ENCODE data around the gene NAA10.

The NAA10 gene

GRCh38 chrX:153963546-153963945 is 28.7 kb upstream of the NAA10 start:
- Mint-ChIP-seq H3K4me3 (no peak overlapping the region), H3K9me3 (no peaks in the 10 kb centered on the region), H3K27me3 (ENCODE audit: low read depth, poor library complexity) (peaks cover 3% of the 10 kb centered on the region), H3K36me3 (ENCODE audit: low read depth) (peaks cover 36% of the 10 kb centered on the region), H3K27ac (no peak overlapping the region), H3K4me1 (peaks cover 33% of the 10 kb centered on the region)
- no peak for TF ChIP-seq CTCF (IDR thresholded peaks at IDR 0.05)
- no peak for DNase-seq

- no peaks in the 10 kb centered on the region for H3K9me3 Mint-ChIP-seq
- H3K27ac Mint-ChIP-seq: no peak overlapping the region
- TF ChIP-seq CTCF (IDR thresholded peaks at IDR 0.05): no peak
- H3K4me3 Mint-ChIP-seq: no peak overlapping the region
- DNase-seq: no peak
- H3K36me3 Mint-ChIP-seq (ENCODE audit: low read depth): peaks cover 31% of the 10 kb centered on the region
- no peaks in the 10 kb centered on the region for H3K27me3 Mint-ChIP-seq (ENCODE audit: low read depth, poor library complexity)
- peaks cover 11% of the 10 kb centered on the region for H3K4me1 Mint-ChIP-seq
Observed at GRCh38 chrX:153961292-153961691, 26.5 kb upstream of the NAA10 start.

GRCh38 chrX:153960786-153961185 is 25.9 kb upstream of the NAA10 start:
- Mint-ChIP-seq H3K27ac (no peak overlapping the region), H3K27me3 (ENCODE audit: low read depth, poor library complexity) (no peaks in the 10 kb centered on the region), H3K4me1 (peaks cover 6% of the 10 kb centered on the region), H3K4me3 (no peak overlapping the region), H3K9me3 (no peaks in the 10 kb centered on the region), H3K36me3 (ENCODE audit: low read depth) (peaks cover 33% of the 10 kb centered on the region)
- no peak for TF ChIP-seq CTCF (IDR thresholded peaks at IDR 0.05)
- no peak for DNase-seq

GRCh38 chrX:153960077-153960476 is 25.2 kb upstream of the NAA10 start:
- DNase-seq: no peak
- H3K4me3 Mint-ChIP-seq: no peak overlapping the region
- TF ChIP-seq CTCF (IDR thresholded peaks at IDR 0.05): no peak
- no peaks in the 10 kb centered on the region for H3K9me3 Mint-ChIP-seq
- no peaks in the 10 kb centered on the region for H3K4me1 Mint-ChIP-seq
- H3K27ac Mint-ChIP-seq: no peak overlapping the region
- no peaks in the 10 kb centered on the region for H3K27me3 Mint-ChIP-seq (ENCODE audit: low read depth, poor library complexity)
- peaks cover 38% of the 10 kb centered on the region for H3K36me3 Mint-ChIP-seq (ENCODE audit: low read depth)

- H3K36me3 Mint-ChIP-seq (ENCODE audit: low read depth): peaks cover 33% of the 10 kb centered on the region
- TF ChIP-seq CTCF (IDR thresholded peaks at IDR 0.05): no peak
- H3K9me3 Mint-ChIP-seq: no peaks in the 10 kb centered on the region
- DNase-seq: no peak
- no peak overlapping the region for H3K27ac Mint-ChIP-seq
- H3K4me3 Mint-ChIP-seq: no peak overlapping the region
- H3K4me1 Mint-ChIP-seq: no peaks in the 10 kb centered on the region
- H3K27me3 Mint-ChIP-seq (ENCODE audit: low read depth, poor library complexity): no peaks in the 10 kb centered on the region
Observed at GRCh38 chrX:153959649-153960048, 24.8 kb upstream of the NAA10 start.

GRCh38 chrX:153958605-153959004 is 23.8 kb upstream of the NAA10 start:
- Mint-ChIP-seq H3K36me3 (ENCODE audit: low read depth) (peaks cover 39% of the 10 kb centered on the region), H3K27ac (no peak overlapping the region)

More at GRCh38 chrX:153958605-153959004, 23.8 kb upstream of the NAA10 start:
- no peaks in the 10 kb centered on the region for H3K4me1 Mint-ChIP-seq
- no peak for DNase-seq
- H3K4me3 Mint-ChIP-seq: no peak overlapping the region
- H3K9me3 Mint-ChIP-seq: no peaks in the 10 kb centered on the region
- no peaks in the 10 kb centered on the region for H3K27me3 Mint-ChIP-seq (ENCODE audit: low read depth, poor library complexity)
- no peak for TF ChIP-seq CTCF (IDR thresholded peaks at IDR 0.05)
